GM19372 (cell line): Measurements from ENCODE around the gene TSPAN12.

Source experiments
- ATAC-seq: cut with Tn5 transposase; IDR thresholded peaks from one replicate; pipeline ENCODE4 v1.9.1; 2021; ENCODE audit warnings: mild to moderate bottlenecking, low read depth, moderate library complexity; ENCODE audit not compliant: unreplicated experiment

Gene TSPAN12

GRCh38 chr7:120770206-120770605 is 87.7 kb downstream of the TSPAN12 start:
- ATAC-seq: no peak

GRCh38 chr7:120760851-120761250 is 97.1 kb downstream of the TSPAN12 start:
- ATAC-seq: no peak

GRCh38 chr7:120760050-120760449 is 97.9 kb downstream of the TSPAN12 start:
- no peak for ATAC-seq

GRCh38 chr7:120743128-120743527 is 114.8 kb downstream of the TSPAN12 start:
- ATAC-seq: no peak

GRCh38 chr7:120742372-120742771 is 115.6 kb downstream of the TSPAN12 start:
- no peak for ATAC-seq

GRCh38 chr7:120741371-120742042 is 116.4 kb downstream of the TSPAN12 start:
- no peak for ATAC-seq

GRCh38 chr7:120740348-120740747 is 117.6 kb downstream of the TSPAN12 start:
- ATAC-seq: no peak

GRCh38 chr7:120738816-120739215 is 119.1 kb downstream of the TSPAN12 start:
- no peak for ATAC-seq
